22Rv1 (cell line): Measurements from ENCODE around the gene MAN1C1.

Source experiments
- H3K27ac ChIP-seq: fragments of 450-650 bp; 2 replicates; pipeline ENCODE4 v1.5.1; 2017
- ZFX ChIP-seq: fragments of 450-650 bp; IDR thresholded peaks from 2 replicates; pipeline ENCODE4 v1.6.1; 2017; ENCODE audit warnings: antibody characterized with exemption, borderline replicate concordance
- TF ChIP-seq, protein P1 (sequence below): fragments of 450-650 bp; IDR thresholded peaks from 2 replicates; pipeline ENCODE4 v1.5.1; 2017; ENCODE audit warnings: mild to moderate bottlenecking

MAN1C1 gene

DNA sequence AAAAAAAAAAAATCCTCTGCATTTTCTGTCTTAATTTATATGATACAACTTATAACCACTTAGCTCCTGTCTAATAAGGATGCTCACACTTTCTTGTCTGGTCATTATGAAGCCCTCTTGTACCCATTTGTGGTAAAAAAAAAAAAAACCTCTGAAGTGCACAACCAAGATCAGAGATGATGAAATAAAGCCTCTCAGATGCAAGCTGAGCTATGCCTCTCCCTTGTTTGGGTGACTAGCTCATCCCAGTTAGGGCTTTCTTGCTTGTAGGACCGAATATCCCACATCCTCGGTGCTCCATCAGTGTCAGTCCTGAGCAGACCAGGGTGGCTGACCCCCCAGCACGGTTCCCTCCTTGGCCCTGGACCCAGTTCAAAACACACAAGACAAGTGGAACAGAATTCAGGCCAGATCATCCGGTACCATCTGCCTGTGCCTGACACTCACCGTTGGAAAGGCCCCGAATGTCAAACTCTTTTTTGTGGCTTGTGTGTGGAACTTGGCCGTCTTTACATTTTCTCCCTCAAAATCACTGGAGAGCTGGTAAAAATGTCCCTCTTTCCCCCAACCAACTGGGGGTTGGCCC, 177.1 kb downstream of the MAN1C1 start:
- no peak overlapping the region for H3K27ac ChIP-seq

DNA sequence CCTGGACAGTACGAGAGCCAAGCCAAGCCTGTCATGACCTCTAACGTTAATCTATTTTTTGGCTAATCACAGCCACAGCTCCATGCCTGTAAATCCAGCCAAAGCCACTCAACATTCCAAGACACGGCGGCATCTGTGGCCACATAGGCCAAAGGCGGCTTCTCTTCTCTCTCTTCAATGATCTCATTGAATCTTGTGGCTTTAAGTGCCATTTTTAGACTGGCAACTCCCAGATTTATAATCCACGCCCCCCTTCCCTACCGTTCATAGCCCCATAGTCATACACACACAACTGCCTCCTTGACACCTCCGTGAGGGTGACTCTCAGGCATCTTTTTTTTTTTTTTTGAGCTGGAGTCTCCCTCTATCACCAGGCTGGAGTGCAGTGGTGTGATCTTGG, 177.7 kb downstream of the MAN1C1 start:
- TF ChIP-seq, protein P1, sequence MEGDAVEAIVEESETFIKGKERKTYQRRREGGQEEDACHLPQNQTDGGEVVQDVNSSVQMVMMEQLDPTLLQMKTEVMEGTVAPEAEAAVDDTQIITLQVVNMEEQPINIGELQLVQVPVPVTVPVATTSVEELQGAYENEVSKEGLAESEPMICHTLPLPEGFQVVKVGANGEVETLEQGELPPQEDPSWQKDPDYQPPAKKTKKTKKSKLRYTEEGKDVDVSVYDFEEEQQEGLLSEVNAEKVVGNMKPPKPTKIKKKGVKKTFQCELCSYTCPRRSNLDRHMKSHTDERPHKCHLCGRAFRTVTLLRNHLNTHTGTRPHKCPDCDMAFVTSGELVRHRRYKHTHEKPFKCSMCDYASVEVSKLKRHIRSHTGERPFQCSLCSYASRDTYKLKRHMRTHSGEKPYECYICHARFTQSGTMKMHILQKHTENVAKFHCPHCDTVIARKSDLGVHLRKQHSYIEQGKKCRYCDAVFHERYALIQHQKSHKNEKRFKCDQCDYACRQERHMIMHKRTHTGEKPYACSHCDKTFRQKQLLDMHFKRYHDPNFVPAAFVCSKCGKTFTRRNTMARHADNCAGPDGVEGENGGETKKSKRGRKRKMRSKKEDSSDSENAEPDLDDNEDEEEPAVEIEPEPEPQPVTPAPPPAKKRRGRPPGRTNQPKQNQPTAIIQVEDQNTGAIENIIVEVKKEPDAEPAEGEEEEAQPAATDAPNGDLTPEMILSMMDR: no peak
- TF ChIP-seq ZFX: no peak
- no peak overlapping the region for H3K27ac ChIP-seq

More for the DNA sequence above, 177.1 kb downstream of the MAN1C1 start:
- no peak for TF ChIP-seq ZFX
- TF ChIP-seq, protein P1: no peak

DNA sequence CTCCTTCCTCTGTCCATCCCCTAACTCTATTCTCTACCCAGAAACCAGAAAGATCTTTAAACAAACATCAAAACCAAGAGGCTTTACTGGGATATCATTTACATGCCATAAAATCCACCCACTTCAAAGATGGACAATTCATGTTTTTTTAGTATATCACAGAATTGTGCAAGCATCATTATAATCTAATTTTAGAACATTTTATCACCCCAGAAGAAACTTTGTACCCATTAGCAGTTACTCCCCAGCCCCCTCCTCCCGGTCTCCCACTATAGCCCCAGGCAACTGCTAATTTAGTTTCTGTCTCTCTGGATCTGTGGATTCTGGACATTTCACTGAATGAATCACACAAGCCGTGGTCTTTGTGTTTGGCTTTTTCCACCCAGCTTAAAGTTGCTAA, 178.6 kb downstream of the MAN1C1 start:
- TF ChIP-seq, protein P1: no peak
- TF ChIP-seq ZFX: no peak
- no peak overlapping the region for H3K27ac ChIP-seq

DNA sequence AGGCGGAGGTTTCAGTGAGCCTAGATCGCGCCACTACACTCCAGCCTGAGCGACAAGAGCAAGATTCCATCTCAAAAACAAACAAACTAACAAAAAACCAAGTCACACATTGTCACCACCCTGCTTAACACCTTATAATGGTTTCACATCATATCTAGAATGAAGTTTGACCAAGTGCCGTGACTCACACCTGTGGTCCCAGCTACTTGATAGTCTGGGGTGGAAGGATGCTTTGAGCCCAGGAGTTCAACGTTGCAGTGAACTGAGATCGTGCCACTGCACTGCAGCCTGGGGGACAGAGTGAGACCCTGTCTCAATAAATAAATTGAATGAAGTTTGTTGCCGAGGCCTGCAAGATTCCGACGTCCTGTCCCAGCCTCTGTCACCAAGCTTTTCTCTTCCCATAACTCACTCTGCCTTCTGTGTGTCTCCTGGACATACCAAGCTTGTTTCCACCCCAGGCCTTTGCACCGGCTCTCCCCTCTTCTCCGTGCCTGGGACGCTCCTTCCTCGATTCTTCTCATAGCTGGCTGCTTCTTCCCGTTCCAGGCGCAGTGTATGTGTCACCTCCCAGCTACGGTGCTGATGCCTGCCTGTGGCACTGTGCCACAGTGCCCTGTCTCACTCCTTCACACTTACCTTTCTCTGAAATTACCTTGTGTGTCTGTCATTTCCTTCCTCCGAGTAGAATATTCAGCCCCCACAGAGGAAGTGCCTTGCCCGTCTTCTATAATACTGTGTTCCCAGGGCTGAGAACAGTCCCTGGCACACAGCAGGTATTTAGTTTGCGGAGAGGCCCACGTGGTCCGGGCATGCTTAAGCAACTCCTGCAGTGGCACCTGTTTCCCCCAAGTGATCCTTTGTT, 179.6 kb downstream of the MAN1C1 start:
- TF ChIP-seq, protein P1: no peak
- no peak for TF ChIP-seq ZFX
- H3K27ac ChIP-seq: peak overlapping the region; percentile 71

DNA sequence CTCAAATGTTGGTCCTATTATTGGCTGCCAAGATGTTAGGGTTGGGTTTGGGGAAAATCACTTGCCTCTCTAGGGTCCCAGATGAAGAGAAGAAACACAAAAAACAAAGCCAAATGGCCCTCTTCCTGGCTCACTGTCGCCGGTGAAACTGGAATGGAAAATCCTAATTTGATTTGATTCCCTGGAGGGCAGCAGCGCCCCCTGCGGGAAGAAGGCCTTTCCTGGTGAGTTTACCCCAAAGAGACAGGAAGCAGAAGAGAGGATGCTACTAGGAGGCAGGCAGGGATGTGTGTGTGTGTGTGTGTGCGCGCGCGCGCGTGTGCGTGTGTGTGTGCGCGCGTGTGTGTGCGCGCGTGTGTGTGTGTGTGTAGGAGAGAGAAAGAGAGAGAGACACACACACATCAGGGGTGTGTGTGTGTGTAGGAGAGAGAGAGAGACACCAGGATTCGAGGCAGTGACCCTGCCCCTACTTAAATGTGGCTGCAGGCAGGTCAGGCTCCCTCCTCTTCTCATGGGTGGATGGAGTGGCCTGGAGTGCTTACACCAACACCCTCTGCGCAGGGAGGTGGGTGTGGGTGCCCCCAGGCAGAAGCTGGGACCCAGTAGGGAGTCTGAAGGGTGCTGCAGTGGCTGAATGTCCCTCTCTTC, 180.3 kb downstream of the MAN1C1 start:
- peak overlapping the region; percentile 71 for H3K27ac ChIP-seq
- TF ChIP-seq, protein P1: peak; percentile 88
- TF ChIP-seq ZFX: no peak

DNA sequence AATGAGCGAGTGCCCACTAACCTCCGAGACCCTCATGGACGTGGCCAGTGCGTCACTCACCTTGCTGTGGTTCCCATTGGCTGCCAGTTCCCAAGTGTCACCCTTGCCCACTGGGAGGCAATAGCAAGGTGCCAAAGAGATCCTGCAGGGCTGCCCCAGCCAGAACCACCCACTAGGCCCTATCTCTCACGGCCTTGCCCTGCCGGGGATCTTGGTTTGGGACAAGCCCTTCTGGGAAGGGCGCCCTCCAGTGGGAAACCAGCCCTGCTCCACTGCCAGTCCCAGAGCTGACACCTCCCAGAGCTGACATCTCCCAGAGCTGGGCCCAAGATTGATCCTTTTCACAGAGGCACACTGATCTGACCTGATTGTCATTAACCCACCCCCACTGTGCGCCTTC, 181.3 kb downstream of the MAN1C1 start:
- H3K27ac ChIP-seq: no peak overlapping the region
- TF ChIP-seq ZFX: no peak
- TF ChIP-seq, protein P1: peak; percentile 73
